Loucy (cell line): ENCODE measurements around the gene LIN28B.

ENCODE experiments used
- H2AFZ ChIP-seq: fragments of 200-600 bp; sonication (generic); 2 replicates; pipeline ENCODE4 v1.6.0; 2016; ENCODE audit warnings: antibody characterized with exemption, mild to moderate bottlenecking, low read length, moderate library complexity
- H3F3A ChIP-seq: fragments of 200-600 bp; 2 replicates; pipeline ENCODE4 v1.6.0; 2016; ENCODE audit warnings: antibody characterized with exemption, low read depth, mild to moderate bottlenecking
- H3K27me3 ChIP-seq: fragments of 200-600 bp; sonication (generic); 2 replicates; pipeline ENCODE4 v1.6.1; 2014; ENCODE audit warnings: low read length, mild to moderate bottlenecking; ENCODE audit not compliant: insufficient read depth, poor library complexity, severe bottlenecking
- H3K36me3 ChIP-seq: fragments of 200-600 bp; sonication (generic); 2 replicates; pipeline ENCODE4 v1.6.1; 2016; ENCODE audit warnings: low read length; ENCODE audit not compliant: insufficient read depth
- H3K4me1 ChIP-seq: fragments of 200-600 bp; sonication (generic); 2 replicates; pipeline ENCODE4 v1.5.1; 2014; ENCODE audit warnings: low read length, mild to moderate bottlenecking; ENCODE audit not compliant: insufficient read depth, poor library complexity, severe bottlenecking
- H3K4me2 ChIP-seq: fragments of 200-600 bp; sonication (generic); 2 replicates; pipeline ENCODE4 v1.6.0; 2014; ENCODE audit warnings: antibody characterized with exemption, low read length, low read depth, mild to moderate bottlenecking; ENCODE audit not compliant: poor library complexity, severe bottlenecking
- H3K4me3 ChIP-seq: fragments of 200-600 bp; sonication (generic); 2 replicates; pipeline ENCODE4 v1.5.1; 2014; ENCODE audit warnings: low read length, mild to moderate bottlenecking, mixed read lengths; ENCODE audit not compliant: poor library complexity, severe bottlenecking
- H3K79me2 ChIP-seq: fragments of 200-600 bp; sonication (generic); 2 replicates; pipeline ENCODE4 v1.6.1; 2014; ENCODE audit warnings: low read length; ENCODE audit not compliant: insufficient read depth
- H3K9ac ChIP-seq: fragments of 200-600 bp; sonication (generic); 2 replicates; pipeline ENCODE4 v1.6.0; 2014; ENCODE audit warnings: mild to moderate bottlenecking, low read depth, low read length, moderate library complexity; ENCODE audit not compliant: poor library complexity, severe bottlenecking
- H3K9me2 ChIP-seq: fragments of 200-600 bp; sonication (generic); replicated peaks from 2 replicates; pipeline ENCODE4 v1.6.1; 2016; ENCODE audit warnings: low read depth, low read length, mixed read lengths
- H3K9me3 ChIP-seq: fragments of 200-600 bp; sonication (generic); 2 replicates; pipeline ENCODE4 v1.6.1; 2014; ENCODE audit warnings: mild to moderate bottlenecking, antibody characterized with exemption, low read length, low read depth; ENCODE audit not compliant: insufficient read depth
- H4K20me1 ChIP-seq: fragments of 200-600 bp; sonication (generic); 2 replicates; pipeline ENCODE4 v1.6.0; 2014; ENCODE audit warnings: antibody characterized with exemption, low read length, mild to moderate bottlenecking; ENCODE audit not compliant: insufficient read depth, poor library complexity, severe bottlenecking
- EZH2phosphoT487 ChIP-seq: fragments of 200-600 bp; IDR thresholded peaks from 2 replicates; pipeline ENCODE4 v1.6.1; 2018; ENCODE audit warnings: antibody characterized with exemption, mild to moderate bottlenecking, moderate library complexity, borderline replicate concordance
- TF ChIP-seq, protein P1 (sequence below): fragments of 200-600 bp; sonication (generic); conservative IDR thresholded peaks from 2 replicates; pipeline ENCODE4 v1.5.1; 2014; ENCODE audit warnings: mild to moderate bottlenecking, antibody characterized with exemption, low read length

The LIN28B gene

GRCh38 chr6:105108631-105109262 lies 151.8 kb downstream of the LIN28B start:
- Histone ChIP-seq H3K9me2 (no peaks in the 10 kb centered on the region), H3K9me3 (no peaks in the 10 kb centered on the region), H3K4me2 (no peak overlapping the region), H3K27me3 (no peaks in the 10 kb centered on the region), H3K36me3 (no peaks in the 10 kb centered on the region), H3K4me1 (no peaks in the 10 kb centered on the region), H4K20me1 (no peaks in the 10 kb centered on the region), H3F3A (no peaks in the 10 kb centered on the region), H3K79me2 (no peaks in the 10 kb centered on the region), H3K9ac (no peak overlapping the region), H3K4me3 (no peak overlapping the region), H2AFZ (no peak overlapping the region)
- TF ChIP-seq EZH2phosphoT487: no peak
- TF ChIP-seq, protein P1, sequence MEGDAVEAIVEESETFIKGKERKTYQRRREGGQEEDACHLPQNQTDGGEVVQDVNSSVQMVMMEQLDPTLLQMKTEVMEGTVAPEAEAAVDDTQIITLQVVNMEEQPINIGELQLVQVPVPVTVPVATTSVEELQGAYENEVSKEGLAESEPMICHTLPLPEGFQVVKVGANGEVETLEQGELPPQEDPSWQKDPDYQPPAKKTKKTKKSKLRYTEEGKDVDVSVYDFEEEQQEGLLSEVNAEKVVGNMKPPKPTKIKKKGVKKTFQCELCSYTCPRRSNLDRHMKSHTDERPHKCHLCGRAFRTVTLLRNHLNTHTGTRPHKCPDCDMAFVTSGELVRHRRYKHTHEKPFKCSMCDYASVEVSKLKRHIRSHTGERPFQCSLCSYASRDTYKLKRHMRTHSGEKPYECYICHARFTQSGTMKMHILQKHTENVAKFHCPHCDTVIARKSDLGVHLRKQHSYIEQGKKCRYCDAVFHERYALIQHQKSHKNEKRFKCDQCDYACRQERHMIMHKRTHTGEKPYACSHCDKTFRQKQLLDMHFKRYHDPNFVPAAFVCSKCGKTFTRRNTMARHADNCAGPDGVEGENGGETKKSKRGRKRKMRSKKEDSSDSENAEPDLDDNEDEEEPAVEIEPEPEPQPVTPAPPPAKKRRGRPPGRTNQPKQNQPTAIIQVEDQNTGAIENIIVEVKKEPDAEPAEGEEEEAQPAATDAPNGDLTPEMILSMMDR: no peak

DNA sequence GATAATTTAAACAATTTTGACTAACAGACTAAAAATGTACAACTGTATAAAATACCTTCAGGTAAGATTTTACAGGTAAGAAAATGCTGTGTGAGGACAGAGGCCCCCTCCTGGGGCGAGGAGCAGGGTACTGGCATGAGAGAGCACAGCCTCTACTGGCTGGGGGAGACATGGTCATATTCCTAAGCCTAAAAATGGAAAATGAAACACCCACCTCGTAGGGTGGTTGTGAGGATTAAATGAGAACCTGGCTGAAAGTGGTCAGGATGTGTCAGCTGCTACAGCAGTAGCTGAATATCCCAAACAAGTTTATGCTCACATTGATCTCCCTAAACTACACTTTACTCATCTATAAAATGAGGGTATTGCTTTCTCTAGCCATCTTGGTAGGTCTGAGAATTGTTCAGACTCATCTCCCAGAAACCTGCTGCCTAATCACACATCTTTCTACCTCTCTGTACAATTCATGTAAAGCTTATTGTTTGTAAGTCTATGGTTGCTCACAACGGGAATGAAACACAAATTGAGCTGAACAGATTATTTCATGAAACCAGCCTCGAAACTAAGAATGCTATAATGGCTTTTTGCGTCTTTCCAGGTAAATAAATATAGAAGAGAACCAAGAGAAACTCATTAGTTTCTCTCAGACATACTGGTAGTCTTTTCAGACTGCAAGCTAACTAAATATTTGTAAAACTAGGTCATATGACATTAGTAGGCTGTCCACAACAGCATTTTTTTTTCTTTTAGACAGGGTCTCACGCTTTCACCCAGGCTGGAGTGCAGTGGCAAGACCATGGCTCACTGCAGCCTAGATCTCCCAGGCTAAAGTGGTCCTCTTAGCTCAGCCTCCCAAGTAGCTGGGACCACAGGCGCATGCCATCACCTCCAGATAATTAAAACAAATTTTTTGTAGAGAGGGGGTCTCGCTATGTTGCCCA lies 153.3 kb downstream of the LIN28B start:
- Histone ChIP-seq H4K20me1 (no peaks in the 10 kb centered on the region), H3K4me1 (no peaks in the 10 kb centered on the region), H3K9me2 (no peaks in the 10 kb centered on the region), H3F3A (no peaks in the 10 kb centered on the region), H3K79me2 (no peaks in the 10 kb centered on the region), H3K9ac (no peak overlapping the region), H3K4me2 (no peak overlapping the region), H2AFZ (no peak overlapping the region), H3K4me3 (no peak overlapping the region), H3K27me3 (no peaks in the 10 kb centered on the region), H3K36me3 (no peaks in the 10 kb centered on the region), H3K9me3 (no peaks in the 10 kb centered on the region)
- no peak for TF ChIP-seq EZH2phosphoT487
- TF ChIP-seq, protein P1: no peak

- H3K27me3 ChIP-seq: no peaks in the 10 kb centered on the region
- H3K4me1 ChIP-seq: no peaks in the 10 kb centered on the region
- H3K36me3 ChIP-seq: no peaks in the 10 kb centered on the region
- H3F3A ChIP-seq: no peaks in the 10 kb centered on the region
- H3K9me2 ChIP-seq: no peaks in the 10 kb centered on the region
- H3K4me2 ChIP-seq: no peak overlapping the region
- H3K9me3 ChIP-seq: no peaks in the 10 kb centered on the region
- H4K20me1 ChIP-seq: no peaks in the 10 kb centered on the region
- H3K4me3 ChIP-seq: no peak overlapping the region
- H3K9ac ChIP-seq: no peak overlapping the region
- no peaks in the 10 kb centered on the region for H3K79me2 ChIP-seq
- TF ChIP-seq, protein P1: no peak
- TF ChIP-seq EZH2phosphoT487: no peak
- no peak overlapping the region for H2AFZ ChIP-seq
Measured at GRCh38 chr6:105111105-105111504, 154.2 kb downstream of the LIN28B start.
